Mesendoderm (in vitro differentiated cells): ENCODE results near the gene ABCA1.
A peak's percentile ranks its signal among the peaks of the same experiment; 100 is the strongest.

ENCODE experiments used
- DNase-seq: peaks from one replicate; pipeline ENCODE4 v3.0.0; 2013
- H2AK5ac ChIP-seq: 2 replicates; pipeline ENCODE4 v1.6.1; 2013; ENCODE audit warnings: low read length, inconsistent platforms
- H2BK120ac ChIP-seq: 2 replicates; pipeline ENCODE4 v1.6.1; 2013; ENCODE audit warnings: low read depth, mild to moderate bottlenecking, low read length, moderate library complexity, mixed read lengths
- H2BK15ac ChIP-seq: replicated peaks from 2 replicates; pipeline ENCODE4 v1.6.1; 2013; ENCODE audit warnings: low read depth, mild to moderate bottlenecking, moderate library complexity
- H2BK5ac ChIP-seq: 2 replicates; pipeline ENCODE4 v1.6.1; 2013; ENCODE audit warnings: low read length, inconsistent platforms
- H3K18ac ChIP-seq: 2 replicates; pipeline ENCODE4 v1.6.1; 2013; ENCODE audit warnings: mild to moderate bottlenecking, low read length, mixed read lengths
- H3K23ac ChIP-seq: one replicate; pipeline ENCODE4 v1.6.1; 2013; ENCODE audit warnings: low read length
- H3K27ac ChIP-seq: 2 replicates; pipeline ENCODE4 v1.5.1; 2013; ENCODE audit warnings: low read depth, mild to moderate bottlenecking, inconsistent platforms, low read length, moderate library complexity
- H3K27me3 ChIP-seq: 2 replicates; pipeline ENCODE4 v1.6.1; 2013; ENCODE audit warnings: low read length, control low read depth, mild to moderate bottlenecking, inconsistent platforms; ENCODE audit not compliant: insufficient read depth, poor library complexity
- H3K36me3 ChIP-seq: 2 replicates; pipeline ENCODE4 v1.6.1; 2013; ENCODE audit warnings: low read length, inconsistent platforms; ENCODE audit not compliant: control insufficient read depth, insufficient read depth
- H3K4ac ChIP-seq: one replicate; pipeline ENCODE4 v1.6.1; 2013; ENCODE audit warnings: low read depth, mild to moderate bottlenecking, low read length, moderate library complexity
- H3K4me1 ChIP-seq: 2 replicates; pipeline ENCODE4 v1.6.1; 2013; ENCODE audit warnings: low read depth, low read length, inconsistent platforms; ENCODE audit not compliant: control insufficient read depth
- H3K4me2 ChIP-seq: 2 replicates; pipeline ENCODE4 v1.6.1; 2013; ENCODE audit warnings: low read length
- H3K4me3 ChIP-seq: 2 replicates; pipeline ENCODE4 v1.5.1; 2013; ENCODE audit warnings: mild to moderate bottlenecking, low read length
- H3K56ac ChIP-seq: one replicate; pipeline ENCODE4 v1.6.1; 2013; ENCODE audit warnings: low read length
- H3K79me1 ChIP-seq: 2 replicates; pipeline ENCODE4 v1.6.1; 2013; ENCODE audit warnings: low read length, inconsistent platforms
- H3K79me2 ChIP-seq: 2 replicates; pipeline ENCODE4 v1.6.1; 2013; ENCODE audit warnings: mild to moderate bottlenecking, low read length; ENCODE audit not compliant: control insufficient read depth, insufficient read depth
- H3K9ac ChIP-seq: 2 replicates; pipeline ENCODE4 v1.6.1; 2013; ENCODE audit warnings: low read length, inconsistent platforms
- H4K5ac ChIP-seq: one replicate; pipeline ENCODE4 v1.6.1; 2013; ENCODE audit warnings: low read length
- H4K8ac ChIP-seq: one replicate; pipeline ENCODE4 v1.6.1; 2013; ENCODE audit warnings: low read depth, mild to moderate bottlenecking, control low read depth, low read length, moderate library complexity
- WGBS: extraction: QIAGEN DNeasy Blood & Tissue Kit; methylation state at CpG from one replicate; pipeline ENCODE4 v1.1.7; 2013; ENCODE audit warnings: low lambda C conversion rate, missing lambda C conversion rate; ENCODE audit not compliant: insufficient coverage; ENCODE audit errors: extremely low coverage; 5-methylcytosine and 5-hydroxymethylcytosine counted together

The ABCA1 gene

GRCh38 chr9:104866191-104866590, 61.8 kb downstream of the ABCA1 start:
- no peak overlapping the region for H3K23ac ChIP-seq
- no peak overlapping the region for H4K5ac ChIP-seq
- no peaks in the 10 kb centered on the region for H3K27me3 ChIP-seq
- DNase-seq = no peak
- H3K79me1 ChIP-seq = no peaks in the 10 kb centered on the region
- no peak overlapping the region for H2BK5ac ChIP-seq
- H3K4ac ChIP-seq = no peak overlapping the region
- H3K4me2 ChIP-seq = no peak overlapping the region
- WGBS = no CpG with 5 or more reads among the region's 1 CpG
- H3K18ac ChIP-seq = no peak overlapping the region
- H3K4me3 ChIP-seq = no peak overlapping the region
- no peaks in the 10 kb centered on the region for H3K36me3 ChIP-seq
- H3K9ac ChIP-seq = no peak overlapping the region
- H3K79me2 ChIP-seq = no peaks in the 10 kb centered on the region
- H4K8ac ChIP-seq = no peak overlapping the region
- H3K56ac ChIP-seq = no peak overlapping the region
- no peak overlapping the region for H2BK120ac ChIP-seq
- no peak overlapping the region for H2BK15ac ChIP-seq
- H3K27ac ChIP-seq = no peak overlapping the region
- H3K4me1 ChIP-seq = peaks cover 2% of the 10 kb centered on the region
- no peak overlapping the region for H2AK5ac ChIP-seq

GRCh38 chr9:104864675-104865104, 63.3 kb downstream of the ABCA1 start:
- Histone ChIP-seq H3K27me3 (no peaks in the 10 kb centered on the region), H3K4me2 (no peak overlapping the region), H3K79me1 (no peaks in the 10 kb centered on the region), H3K79me2 (no peaks in the 10 kb centered on the region), H2BK5ac (no peak overlapping the region), H4K8ac (no peak overlapping the region), H3K4me3 (no peak overlapping the region), H2BK15ac (no peak overlapping the region), H3K27ac (no peak overlapping the region), H2BK120ac (no peak overlapping the region), H3K36me3 (no peaks in the 10 kb centered on the region), H3K23ac (no peak overlapping the region), H3K4me1 (peaks cover 2% of the 10 kb centered on the region), H2AK5ac (no peak overlapping the region), H3K18ac (no peak overlapping the region), H4K5ac (no peak overlapping the region), H3K4ac (no peak overlapping the region), H3K56ac (no peak overlapping the region), H3K9ac (no peak overlapping the region)
- no CpG with 5 or more reads among the region's 5 CpGs for WGBS
- DNase-seq = no peak

GRCh38 chr9:104863180-104863883, 64.6 kb downstream of the ABCA1 start:
- peak; percentile 92 for DNase-seq
- Histone ChIP-seq H3K18ac (peak overlapping the region; percentile 25), H4K5ac (no peak overlapping the region), H2BK5ac (no peak overlapping the region), H3K27ac (no peak overlapping the region), H3K27me3 (no peaks in the 10 kb centered on the region), H3K4ac (no peak overlapping the region), H4K8ac (no peak overlapping the region), H3K79me1 (no peaks in the 10 kb centered on the region), H3K56ac (no peak overlapping the region), H3K9ac (no peak overlapping the region), H3K4me2 (no peak overlapping the region), H2AK5ac (no peak overlapping the region), H2BK15ac (no peak overlapping the region), H3K23ac (no peak overlapping the region), H3K36me3 (no peaks in the 10 kb centered on the region), H3K4me1 (no peaks in the 10 kb centered on the region), H3K4me3 (no peak overlapping the region), H2BK120ac (no peak overlapping the region), H3K79me2 (no peaks in the 10 kb centered on the region)
- WGBS = no CpG with 5 or more reads among the region's 4 CpGs

GRCh38 chr9:104861397-104861796, 66.6 kb downstream of the ABCA1 start:
- no peak overlapping the region for H3K4me3 ChIP-seq
- no peaks in the 10 kb centered on the region for H3K4me1 ChIP-seq
- WGBS = no CpG with 5 or more reads among the region's 2 CpGs
- no peak overlapping the region for H2BK120ac ChIP-seq
- no peak overlapping the region for H3K56ac ChIP-seq
- no peak overlapping the region for H3K9ac ChIP-seq
- no peak overlapping the region for H3K18ac ChIP-seq
- no peak for DNase-seq
- no peaks in the 10 kb centered on the region for H3K79me1 ChIP-seq
- no peak overlapping the region for H2BK15ac ChIP-seq
- H3K23ac ChIP-seq = no peak overlapping the region
- no peaks in the 10 kb centered on the region for H3K79me2 ChIP-seq
- H4K5ac ChIP-seq = no peak overlapping the region
- no peak overlapping the region for H2BK5ac ChIP-seq
- H3K27me3 ChIP-seq = no peaks in the 10 kb centered on the region
- H3K4me2 ChIP-seq = no peak overlapping the region
- no peaks in the 10 kb centered on the region for H3K36me3 ChIP-seq
- H3K4ac ChIP-seq = no peak overlapping the region
- H4K8ac ChIP-seq = no peak overlapping the region
- no peak overlapping the region for H3K27ac ChIP-seq
- no peak overlapping the region for H2AK5ac ChIP-seq

- Histone ChIP-seq H3K23ac (no peak overlapping the region), H4K5ac (no peak overlapping the region), H3K79me2 (no peaks in the 10 kb centered on the region), H2BK15ac (no peak overlapping the region), H3K27ac (no peak overlapping the region), H3K27me3 (no peaks in the 10 kb centered on the region), H3K4me1 (no peaks in the 10 kb centered on the region), H2BK5ac (no peak overlapping the region), H2BK120ac (no peak overlapping the region), H3K18ac (no peak overlapping the region), H3K56ac (no peak overlapping the region), H3K4ac (no peak overlapping the region), H3K9ac (no peak overlapping the region), H3K4me3 (no peak overlapping the region), H2AK5ac (no peak overlapping the region), H4K8ac (no peak overlapping the region), H3K79me1 (no peaks in the 10 kb centered on the region), H3K36me3 (no peaks in the 10 kb centered on the region), H3K4me2 (no peak overlapping the region)
- DNase-seq = no peak
- WGBS = no CpG with 5 or more reads among the region's 2 CpGs
These were observed 67.7 kb downstream of the ABCA1 start for GRCh38 chr9:104860263-104860662.

GRCh38 chr9:104858846-104859245, 69.1 kb downstream of the ABCA1 start:
- no CpG with 5 or more reads among the region's 1 CpG for WGBS
- Histone ChIP-seq H3K36me3 (no peaks in the 10 kb centered on the region), H3K4me3 (no peak overlapping the region), H4K5ac (no peak overlapping the region), H2AK5ac (no peak overlapping the region), H3K9ac (no peak overlapping the region), H3K4me1 (no peaks in the 10 kb centered on the region), H3K23ac (no peak overlapping the region), H3K18ac (no peak overlapping the region), H2BK5ac (no peak overlapping the region), H3K27me3 (no peaks in the 10 kb centered on the region), H2BK15ac (no peak overlapping the region), H3K27ac (no peak overlapping the region), H2BK120ac (no peak overlapping the region), H3K79me1 (no peaks in the 10 kb centered on the region), H3K56ac (no peak overlapping the region), H4K8ac (no peak overlapping the region), H3K4ac (no peak overlapping the region), H3K79me2 (no peaks in the 10 kb centered on the region), H3K4me2 (no peak overlapping the region)
- no peak for DNase-seq
